Stimulated activated naive CD8-positive, alpha-beta T cell treated with anti-CD3 and anti-CD28 coated beads, Interleukin-15, Interleukin-2, amounts not matched to agents 100 ng/mL and 50 ng/mL, for 24 hours (primary cell): ENCODE data around the gene ARHGEF3.
"Not testable (repeated sequence)": the region's sequence is repeated elsewhere in the genome, so short reads cannot be mapped to it uniquely, and the experiment has no call there.

Experiments
- H3K27ac Mint-ChIP-seq: one replicate; pipeline ENCODE4 v1.8.0; 2021; ENCODE audit warnings: mild to moderate bottlenecking, mixed read lengths
- H3K27me3 Mint-ChIP-seq: one replicate; pipeline ENCODE4 v1.8.0; 2021; ENCODE audit warnings: mixed read lengths
- H3K36me3 Mint-ChIP-seq: one replicate; pipeline ENCODE4 v1.8.0; 2021; ENCODE audit warnings: low read depth, mixed read lengths
- H3K4me1 Mint-ChIP-seq: one replicate; pipeline ENCODE4 v1.8.0; 2021; ENCODE audit warnings: low read depth, mixed read lengths
- H3K4me3 Mint-ChIP-seq: one replicate; pipeline ENCODE4 v1.8.0; 2021; ENCODE audit warnings: mild to moderate bottlenecking, mixed read lengths
- H3K9me3 Mint-ChIP-seq: one replicate; pipeline ENCODE4 v1.8.0; 2021; ENCODE audit warnings: mixed read lengths

ARHGEF3 gene

GRCh38 chr3:56758042-56758441 is 43.7 kb downstream of the ARHGEF3 start:
- H3K27me3 Mint-ChIP-seq, H3K9me3 Mint-ChIP-seq, H3K27ac Mint-ChIP-seq, H3K4me3 Mint-ChIP-seq: not testable (repeated sequence)
- Mint-ChIP-seq H3K36me3 (peaks cover 67% of the 10 kb centered on the region), H3K4me1 (peaks cover 93% of the 10 kb centered on the region)

- H3K27ac Mint-ChIP-seq = peak overlapping the region; percentile 90
- H3K27me3 Mint-ChIP-seq = no peaks in the 10 kb centered on the region
- H3K9me3 Mint-ChIP-seq = no peaks in the 10 kb centered on the region
- peaks cover 84% of the 10 kb centered on the region for H3K4me1 Mint-ChIP-seq
- H3K36me3 Mint-ChIP-seq = peaks cover 71% of the 10 kb centered on the region
- H3K4me3 Mint-ChIP-seq = peak overlapping the region; percentile 87
Observed at GRCh38 chr3:56754741-56755417, 46.9 kb downstream of the ARHGEF3 start.

DNA sequence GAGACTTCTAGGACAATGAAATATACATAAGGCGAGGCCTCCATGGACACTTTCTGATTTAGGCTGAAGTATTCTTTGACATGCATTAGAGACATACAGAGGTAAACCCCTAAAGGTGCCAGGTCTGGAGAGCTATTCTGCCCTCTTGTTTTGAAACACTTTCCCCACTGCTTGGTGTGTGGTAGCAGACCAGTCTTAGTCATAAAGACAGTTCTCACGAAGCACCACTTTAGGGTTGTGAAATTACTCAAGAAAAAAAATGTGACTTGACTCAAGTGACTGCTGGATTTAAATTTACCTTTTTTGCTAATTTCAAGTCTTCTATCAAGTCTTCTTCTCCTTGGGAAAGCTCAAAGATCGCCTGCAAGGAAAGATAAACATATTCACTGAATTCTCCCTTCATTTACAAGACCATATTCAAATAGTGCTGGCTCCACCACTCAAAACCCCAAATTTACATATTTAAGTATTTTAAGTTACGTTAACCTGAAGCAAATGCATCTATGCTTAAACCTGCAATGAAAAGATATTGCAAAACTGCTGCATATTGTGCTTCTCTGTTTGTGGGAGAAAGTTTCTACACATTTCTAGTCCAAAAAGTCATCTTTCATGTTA is 48.4 kb downstream of the ARHGEF3 start:
- Mint-ChIP-seq H3K9me3 (no peaks in the 10 kb centered on the region), H3K36me3 (peaks cover 76% of the 10 kb centered on the region), H3K27me3 (no peaks in the 10 kb centered on the region), H3K27ac (peak overlapping the region; percentile 79), H3K4me1 (peaks cover 72% of the 10 kb centered on the region), H3K4me3 (peak overlapping the region; percentile 30)

DNA sequence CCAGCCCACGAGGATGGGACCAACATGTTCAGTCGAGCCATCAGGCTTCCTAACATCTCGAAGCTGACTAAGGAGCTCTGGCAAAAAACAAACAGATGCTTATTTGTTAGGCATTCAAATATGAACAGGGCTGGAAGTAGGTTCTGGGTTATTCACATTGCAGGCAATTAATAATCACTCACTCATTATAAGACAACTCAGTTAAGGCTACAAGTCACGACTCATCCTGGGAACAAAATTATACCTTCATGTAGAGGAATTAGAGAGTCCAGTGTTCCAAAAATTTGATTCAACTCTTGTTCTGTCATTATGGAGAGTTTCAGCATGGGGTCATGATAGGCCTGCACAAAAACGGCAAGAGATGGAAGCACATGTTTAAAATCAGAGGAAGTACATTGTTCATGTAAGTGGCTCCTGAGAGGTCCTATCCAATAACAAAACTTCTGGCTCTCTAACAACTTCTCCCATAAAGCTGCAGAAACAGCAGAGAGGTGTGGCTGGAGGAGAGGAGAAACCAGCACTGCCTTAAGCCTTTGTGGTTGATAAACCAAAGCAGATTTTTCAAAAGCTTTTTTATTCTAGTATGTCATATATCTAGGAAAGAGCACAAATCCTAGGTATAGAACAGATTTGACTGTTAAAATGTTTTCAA is 50.6 kb downstream of the ARHGEF3 start:
- no peaks in the 10 kb centered on the region for H3K27me3 Mint-ChIP-seq
- H3K9me3 Mint-ChIP-seq = no peaks in the 10 kb centered on the region
- H3K36me3 Mint-ChIP-seq = peaks cover 81% of the 10 kb centered on the region
- H3K4me3 Mint-ChIP-seq = no peak overlapping the region
- peaks cover 57% of the 10 kb centered on the region for H3K4me1 Mint-ChIP-seq
- peak overlapping the region; percentile 32 for H3K27ac Mint-ChIP-seq

- Mint-ChIP-seq H3K9me3 (no peaks in the 10 kb centered on the region), H3K27ac (peak overlapping the region; percentile 75), H3K27me3 (no peaks in the 10 kb centered on the region), H3K36me3 (peaks cover 90% of the 10 kb centered on the region), H3K4me1 (peaks cover 48% of the 10 kb centered on the region), H3K4me3 (no peak overlapping the region)
Observed at GRCh38 chr3:56748663-56749231, 53.0 kb downstream of the ARHGEF3 start.

DNA sequence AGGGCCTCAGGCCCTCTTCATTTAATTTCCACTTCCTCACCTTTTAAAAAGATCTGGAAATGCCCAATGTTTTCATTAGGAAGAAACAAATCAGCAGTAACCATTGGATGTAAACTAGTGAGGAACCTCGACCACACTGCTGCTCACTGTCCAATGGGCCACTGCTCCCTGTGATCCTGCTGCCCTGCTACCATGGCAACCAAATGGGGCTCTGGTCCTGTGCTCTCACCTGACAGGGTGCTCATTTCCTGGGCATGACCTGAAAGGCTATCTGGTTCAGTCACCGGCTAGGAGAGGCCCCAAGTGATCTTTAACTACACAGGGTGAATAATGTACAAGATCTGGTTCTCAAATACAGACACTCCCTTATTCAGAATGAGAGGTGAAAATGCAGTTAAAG is 54.6 kb downstream of the ARHGEF3 start:
- Mint-ChIP-seq H3K27me3 (no peaks in the 10 kb centered on the region), H3K4me1 (peaks cover 38% of the 10 kb centered on the region), H3K9me3 (no peaks in the 10 kb centered on the region), H3K36me3 (peaks cover 94% of the 10 kb centered on the region), H3K27ac (no peak overlapping the region), H3K4me3 (no peak overlapping the region)

- Mint-ChIP-seq H3K27me3 (no peaks in the 10 kb centered on the region), H3K9me3 (no peaks in the 10 kb centered on the region), H3K4me3 (no peak overlapping the region), H3K27ac (peak overlapping the region; percentile 24), H3K4me1 (peaks cover 42% of the 10 kb centered on the region), H3K36me3 (peaks cover 86% of the 10 kb centered on the region)
Observed at GRCh38 chr3:56744016-56744415, 57.7 kb downstream of the ARHGEF3 start.

DNA sequence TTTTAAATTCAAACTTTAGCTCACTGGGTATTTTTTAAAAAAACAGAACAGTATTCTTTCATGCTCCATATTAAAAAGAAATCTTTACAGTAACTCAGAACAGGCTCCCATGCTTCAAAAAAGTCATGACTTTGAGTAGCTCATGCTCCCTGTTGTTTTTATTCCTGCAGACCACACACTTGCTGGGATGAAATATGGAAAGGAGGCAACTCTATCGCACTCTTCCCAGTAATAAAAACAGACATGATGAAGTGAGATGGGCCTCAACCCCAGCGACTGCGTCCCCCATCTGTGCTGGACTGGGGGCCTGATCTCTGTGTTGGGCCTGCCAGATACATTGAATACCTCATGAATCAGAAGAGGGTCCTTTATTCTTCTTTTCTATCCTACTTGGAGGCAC is 58.9 kb downstream of the ARHGEF3 start:
- H3K4me1 Mint-ChIP-seq = peaks cover 41% of the 10 kb centered on the region
- H3K4me3 Mint-ChIP-seq = no peak overlapping the region
- H3K9me3 Mint-ChIP-seq = no peaks in the 10 kb centered on the region
- peaks cover 83% of the 10 kb centered on the region for H3K36me3 Mint-ChIP-seq
- peak overlapping the region; percentile 24 for H3K27ac Mint-ChIP-seq
- H3K27me3 Mint-ChIP-seq = no peaks in the 10 kb centered on the region

DNA sequence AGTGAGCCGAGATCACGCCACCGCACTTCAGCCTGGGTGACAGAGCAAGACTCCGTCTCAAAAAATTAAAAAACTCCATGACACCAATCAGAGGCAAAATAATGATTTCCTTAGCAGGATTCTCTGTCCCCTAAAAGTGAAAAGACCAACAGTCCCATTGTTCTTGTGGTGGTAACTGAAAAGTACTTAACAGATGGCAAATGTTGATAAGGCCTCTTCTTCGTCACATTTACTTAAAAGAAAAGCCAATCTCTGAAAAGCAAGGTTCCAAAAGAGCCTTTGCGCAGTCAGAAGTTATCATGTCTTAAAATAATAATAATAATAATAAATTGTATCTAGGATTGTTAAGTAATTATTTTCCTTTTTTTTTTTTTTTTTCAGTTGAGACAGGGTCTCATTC is 62.7 kb downstream of the ARHGEF3 start:
- no peak overlapping the region for H3K4me3 Mint-ChIP-seq
- peaks cover 88% of the 10 kb centered on the region for H3K36me3 Mint-ChIP-seq
- H3K9me3 Mint-ChIP-seq = no peaks in the 10 kb centered on the region
- no peak overlapping the region for H3K27ac Mint-ChIP-seq
- no peaks in the 10 kb centered on the region for H3K27me3 Mint-ChIP-seq
- peaks cover 56% of the 10 kb centered on the region for H3K4me1 Mint-ChIP-seq

DNA sequence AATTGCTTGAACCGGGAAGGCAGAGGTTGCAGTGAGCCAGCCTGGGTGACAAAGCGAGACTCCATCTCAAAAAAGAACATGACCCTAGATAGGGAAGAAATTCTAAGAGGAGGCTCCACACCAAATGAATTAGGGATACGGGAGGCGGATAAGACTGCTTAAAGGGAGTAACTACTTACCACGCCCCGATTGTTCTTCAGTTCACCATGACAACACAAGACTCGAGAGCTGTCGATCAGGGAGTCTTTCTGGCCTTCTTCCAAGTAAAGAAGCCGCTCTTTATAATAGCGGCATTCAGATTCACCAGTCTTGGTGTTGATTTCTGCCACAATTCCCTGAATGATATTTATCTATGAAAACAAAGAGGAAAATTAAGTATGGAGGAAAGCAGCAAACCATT is 64.7 kb downstream of the ARHGEF3 start:
- Mint-ChIP-seq H3K4me3 (no peak overlapping the region), H3K9me3 (no peaks in the 10 kb centered on the region), H3K27ac (no peak overlapping the region), H3K4me1 (peaks cover 59% of the 10 kb centered on the region), H3K27me3 (no peaks in the 10 kb centered on the region), H3K36me3 (peaks cover 78% of the 10 kb centered on the region)

DNA sequence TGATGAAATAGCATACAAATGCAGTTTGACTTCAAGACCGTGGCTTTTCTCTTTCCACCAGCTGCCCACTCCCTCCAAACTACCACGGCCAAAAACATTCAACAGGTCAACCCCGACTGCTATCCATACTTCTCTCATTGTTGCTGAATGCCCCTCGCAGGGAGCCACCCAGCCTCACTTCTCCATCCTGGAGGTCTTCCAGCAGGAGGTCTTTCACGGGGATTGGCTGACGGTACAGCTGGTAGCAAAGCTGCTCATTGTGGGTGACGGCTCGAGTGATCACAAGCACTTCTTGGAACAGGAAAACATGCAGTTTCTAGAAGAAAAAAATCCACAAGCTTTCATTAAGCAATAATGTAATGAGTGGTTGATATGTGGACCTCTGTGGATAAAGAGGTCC is 69.6 kb downstream of the ARHGEF3 start:
- Mint-ChIP-seq H3K36me3 (peaks cover 85% of the 10 kb centered on the region), H3K9me3 (no peaks in the 10 kb centered on the region), H3K27me3 (no peaks in the 10 kb centered on the region), H3K27ac (peak overlapping the region; percentile 63), H3K4me3 (no peak overlapping the region), H3K4me1 (peaks cover 60% of the 10 kb centered on the region)

- Mint-ChIP-seq H3K4me1 (peaks cover 61% of the 10 kb centered on the region), H3K4me3 (peak overlapping the region; percentile 75), H3K36me3 (peaks cover 73% of the 10 kb centered on the region), H3K9me3 (no peaks in the 10 kb centered on the region), H3K27me3 (no peaks in the 10 kb centered on the region), H3K27ac (peak overlapping the region; percentile 90)
Observed at GRCh38 chr3:56725175-56725574, 76.6 kb downstream of the ARHGEF3 start.

DNA sequence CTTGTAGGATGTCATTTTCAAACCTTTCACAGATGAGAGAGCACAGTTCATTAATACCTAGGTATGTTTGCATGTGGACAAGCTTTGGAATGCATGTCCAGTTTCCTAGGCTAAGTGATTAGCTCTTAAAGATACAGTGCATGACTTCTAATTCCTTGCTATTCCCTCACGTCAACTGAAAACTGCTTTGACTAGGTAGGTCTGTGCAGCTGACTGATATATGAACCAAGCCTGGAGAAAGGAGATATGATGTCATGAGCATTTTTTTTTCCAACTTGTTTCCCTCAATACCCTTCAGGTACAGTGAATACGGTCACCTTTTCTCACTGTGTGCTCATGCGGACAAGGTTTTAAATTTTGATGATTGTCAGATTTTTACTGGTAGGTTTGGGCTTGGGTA is 77.1 kb downstream of the ARHGEF3 start:
- peaks cover 68% of the 10 kb centered on the region for H3K36me3 Mint-ChIP-seq
- peaks cover 63% of the 10 kb centered on the region for H3K4me1 Mint-ChIP-seq
- peak overlapping the region; percentile 75 for H3K4me3 Mint-ChIP-seq
- no peaks in the 10 kb centered on the region for H3K27me3 Mint-ChIP-seq
- peak overlapping the region; percentile 90 for H3K27ac Mint-ChIP-seq
- H3K9me3 Mint-ChIP-seq = no peaks in the 10 kb centered on the region

DNA sequence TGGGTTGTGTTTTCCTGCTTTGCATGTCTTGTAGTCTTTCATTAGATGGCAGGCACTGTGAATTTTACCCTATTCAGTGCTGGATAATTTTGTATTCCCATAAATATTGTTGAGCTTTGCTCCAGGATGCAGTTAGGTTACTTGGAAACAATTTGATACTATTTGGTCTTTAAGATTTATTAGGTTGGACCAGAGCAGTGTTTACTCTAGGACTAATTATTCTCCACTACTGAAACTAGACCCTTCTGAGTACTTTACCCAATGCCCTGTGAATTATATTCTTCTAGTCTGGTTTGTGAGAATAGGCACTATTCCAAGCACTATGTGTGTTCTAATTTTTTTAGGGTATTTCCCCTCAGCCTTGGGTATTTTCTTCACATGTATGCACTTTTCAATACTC is 80.9 kb downstream of the ARHGEF3 start:
- no peak overlapping the region for H3K4me3 Mint-ChIP-seq
- H3K9me3 Mint-ChIP-seq = no peaks in the 10 kb centered on the region
- peaks cover 51% of the 10 kb centered on the region for H3K4me1 Mint-ChIP-seq
- H3K36me3 Mint-ChIP-seq = peaks cover 34% of the 10 kb centered on the region
- H3K27ac Mint-ChIP-seq = no peak overlapping the region
- H3K27me3 Mint-ChIP-seq = no peaks in the 10 kb centered on the region

GRCh38 chr3:56718809-56719208 is 82.9 kb downstream of the ARHGEF3 start:
- peaks cover 35% of the 10 kb centered on the region for H3K4me1 Mint-ChIP-seq
- H3K27ac Mint-ChIP-seq, H3K9me3 Mint-ChIP-seq: not testable (repeated sequence)

More at GRCh38 chr3:56718809-56719208, 82.9 kb downstream of the ARHGEF3 start:
- H3K4me3 Mint-ChIP-seq, H3K27me3 Mint-ChIP-seq: not testable (repeated sequence)
- H3K36me3 Mint-ChIP-seq = peaks cover 17% of the 10 kb centered on the region
